Stimulated activated CD8-positive, alpha-beta memory T cell treated with anti-CD3 and anti-CD28 coated beads, Interleukin-4, amount 100 ng/mL, for 24 hours (primary cell): Measurements from ENCODE around the gene ZNF214.

ENCODE experiments used
- DNase-seq: peaks from one replicate; pipeline ENCODE4 v3.0.0-alpha.2; 2020; ENCODE audit warnings: low read depth

Gene ZNF214

DNA sequence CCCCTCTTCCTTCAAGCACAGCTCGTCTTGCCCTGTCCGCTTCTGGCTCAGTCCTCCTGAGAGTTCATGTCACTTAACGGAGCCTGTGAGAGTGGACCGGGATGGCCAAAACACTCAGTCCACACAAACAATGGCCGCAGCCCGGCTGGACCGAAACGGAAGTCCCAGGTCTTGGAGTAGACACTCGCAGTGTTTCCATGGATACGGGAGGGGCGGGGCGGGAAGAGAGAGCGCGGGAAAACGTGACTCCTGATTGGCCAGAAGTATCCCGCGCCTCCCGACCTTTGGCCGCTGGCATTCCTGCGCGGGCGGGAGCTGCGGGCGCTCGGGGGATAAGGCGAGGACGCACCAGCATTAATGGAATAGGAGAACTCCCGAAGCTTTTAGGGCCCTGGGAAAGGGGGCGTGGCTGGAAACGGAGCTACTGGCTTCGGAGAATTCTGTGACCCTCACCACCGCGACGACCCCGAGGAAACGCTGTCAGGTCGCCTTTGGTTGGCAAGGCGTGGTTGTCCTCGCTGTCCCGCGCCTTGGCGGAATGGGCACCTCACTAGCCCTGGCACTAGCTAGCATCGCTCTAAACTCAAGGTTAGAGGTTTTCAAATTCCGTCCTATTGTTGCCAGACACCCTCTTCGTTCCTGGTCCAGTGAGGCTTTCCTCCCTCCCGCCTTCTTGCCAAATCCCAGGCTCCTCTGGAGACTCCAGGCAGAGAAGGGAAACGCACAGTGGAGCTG lies at the start of gene ZNF214, which contains the start of gene NLRP14:
ZNF214 (minus strand) TSS at position 164 of the 735 bp plus-strand sequence. CDS start 17,511 bp downstream, outside the sequence.
NLRP14 (plus strand) TSS at position 297 of the 735 bp plus-strand sequence. CDS start 18,108 bp downstream, outside the sequence.
- DNase-seq, result no peak

DNA sequence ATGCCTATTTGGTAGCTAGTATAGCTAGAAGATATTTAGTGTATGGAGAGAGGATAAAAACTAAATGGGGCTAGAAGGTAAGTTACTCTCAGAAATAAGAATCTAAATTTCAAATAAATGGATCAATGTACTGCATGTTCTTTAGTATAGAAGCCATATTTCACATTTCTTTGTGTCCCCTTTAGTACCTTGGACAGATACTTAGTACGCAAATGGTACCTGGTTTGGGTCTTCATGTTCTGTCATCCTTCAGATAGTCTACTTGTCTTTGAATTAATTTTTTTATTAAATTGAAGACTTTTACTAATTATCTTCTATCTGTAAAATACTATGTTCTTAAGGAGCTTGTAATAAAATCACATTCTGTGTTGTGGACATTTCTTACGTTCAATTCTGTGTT lies 42.4 kb upstream of the ZNF214 start:
- no peak for DNase-seq

DNA sequence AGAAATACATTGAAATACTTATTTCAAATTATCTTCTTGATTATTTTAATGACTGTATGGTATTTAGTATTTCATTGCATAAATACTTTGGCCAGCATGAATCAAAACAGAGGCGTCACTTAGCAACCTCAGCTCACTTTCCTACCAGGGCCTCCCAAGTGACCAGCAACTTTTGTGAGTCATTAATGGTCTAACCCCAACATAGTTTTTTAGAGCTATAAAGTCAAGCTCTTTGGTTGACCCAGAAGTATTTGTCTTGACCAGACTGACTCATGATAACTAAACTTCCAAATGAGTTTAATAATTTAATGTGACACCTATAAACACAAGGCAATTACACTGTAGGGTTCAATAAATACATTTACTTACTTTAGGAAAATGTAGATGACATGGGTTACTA lies 40.7 kb upstream of the ZNF214 start:
- no peak for DNase-seq

DNA sequence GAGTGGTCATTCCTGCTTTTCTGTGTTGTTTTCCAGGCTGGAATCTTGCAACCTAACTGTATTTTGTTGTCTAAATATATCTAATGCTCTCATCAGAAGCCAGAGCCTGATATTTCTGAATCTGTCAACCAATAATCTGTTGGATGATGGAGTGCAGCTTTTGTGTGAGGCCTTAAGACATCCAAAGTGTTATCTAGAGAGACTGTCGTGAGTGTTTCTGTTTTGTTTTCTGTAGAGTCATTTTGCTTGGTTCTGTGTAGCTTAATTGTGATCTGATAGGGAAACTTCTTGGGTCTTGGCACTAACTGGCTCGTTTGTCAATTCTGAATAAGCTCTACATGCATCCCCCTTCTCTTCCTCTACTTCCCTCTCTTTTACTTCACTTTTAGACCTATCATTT lies 37.5 kb upstream of the ZNF214 start:
- DNase-seq, result no peak

DNA sequence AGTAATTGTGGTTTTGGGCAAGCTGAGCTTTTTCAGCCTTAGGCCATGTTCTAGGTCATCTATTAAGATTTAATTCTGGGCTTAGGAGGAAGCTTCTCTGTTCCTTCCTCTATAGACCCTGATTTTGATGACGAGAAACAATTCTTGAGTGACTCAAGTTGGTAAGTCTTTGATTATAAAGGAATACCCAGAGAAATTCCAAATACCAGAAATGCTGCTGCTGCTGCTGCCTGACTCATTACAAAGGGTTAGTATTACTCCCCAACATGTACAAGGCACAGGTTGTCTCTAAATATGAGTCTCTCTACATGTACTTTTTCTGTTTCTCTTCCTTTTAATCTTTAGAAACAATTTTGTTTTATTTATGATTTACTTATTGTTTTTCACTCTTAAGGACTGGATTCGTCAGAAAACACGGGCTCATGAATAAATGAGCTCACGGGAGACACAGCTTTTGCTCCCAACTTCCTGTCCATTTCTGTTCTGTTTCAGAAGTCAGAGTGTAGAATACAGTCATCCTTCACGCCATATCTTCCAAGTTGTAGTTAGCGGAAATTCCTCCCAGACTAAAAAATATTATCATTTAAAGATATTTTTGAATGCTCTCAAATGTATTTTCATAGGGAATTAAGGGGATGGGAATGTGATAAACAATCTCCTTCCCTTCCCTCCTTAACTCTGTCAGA lies 36.8 kb upstream of the ZNF214 start:
- DNase-seq, result no peak

DNA sequence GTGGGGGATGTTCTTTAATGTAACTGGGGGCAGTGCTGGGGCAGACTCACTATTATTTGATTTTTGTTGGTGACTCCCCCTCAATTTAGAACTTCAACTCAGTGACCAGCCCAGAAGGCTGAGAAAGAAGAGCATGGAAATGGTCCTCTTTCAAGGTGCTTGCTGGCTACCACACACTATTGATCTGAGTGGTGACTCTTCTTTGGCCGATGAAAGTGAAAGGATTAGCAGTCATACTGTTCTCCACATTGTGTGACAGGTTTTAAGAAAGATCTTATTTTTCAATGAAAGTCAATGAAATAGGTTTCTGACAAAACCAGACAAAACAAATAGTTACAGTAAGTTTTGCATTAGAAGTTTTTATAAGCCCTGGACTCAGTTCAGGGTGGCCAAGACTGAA lies 30.0 kb upstream of the ZNF214 start:
- no peak for DNase-seq

DNA sequence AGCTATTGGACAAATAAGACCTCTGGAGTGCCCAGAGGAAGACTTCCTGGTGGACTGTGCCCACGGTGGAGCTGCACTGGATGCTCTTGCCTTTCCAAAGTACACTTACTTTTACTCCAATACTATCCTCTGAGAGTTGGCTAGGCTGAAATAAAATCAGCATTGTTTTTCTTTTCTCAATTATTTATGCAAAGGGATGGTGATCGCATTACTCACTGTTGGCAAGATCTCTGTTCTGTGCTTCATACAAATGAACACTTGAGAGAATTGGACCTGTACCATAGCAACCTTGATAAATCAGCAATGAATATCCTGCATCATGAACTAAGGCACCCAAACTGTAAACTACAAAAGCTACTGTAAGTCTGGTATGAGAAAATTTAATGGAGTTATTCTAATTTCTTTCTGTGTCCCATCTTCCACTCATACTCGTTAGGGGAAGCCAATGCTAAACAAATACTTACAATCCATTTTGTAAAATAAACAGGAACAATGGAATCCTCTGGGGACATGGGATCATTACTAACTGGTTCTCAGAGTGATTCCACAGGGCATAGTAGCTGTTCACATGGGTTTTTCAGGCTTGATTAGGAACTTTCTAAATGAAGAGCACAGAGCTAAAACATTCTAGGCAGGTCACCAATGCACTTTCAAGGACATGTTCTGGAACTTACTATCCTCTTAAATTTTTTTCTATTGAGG lies 26.5 kb upstream of the ZNF214 start:
- no peak for DNase-seq

DNA sequence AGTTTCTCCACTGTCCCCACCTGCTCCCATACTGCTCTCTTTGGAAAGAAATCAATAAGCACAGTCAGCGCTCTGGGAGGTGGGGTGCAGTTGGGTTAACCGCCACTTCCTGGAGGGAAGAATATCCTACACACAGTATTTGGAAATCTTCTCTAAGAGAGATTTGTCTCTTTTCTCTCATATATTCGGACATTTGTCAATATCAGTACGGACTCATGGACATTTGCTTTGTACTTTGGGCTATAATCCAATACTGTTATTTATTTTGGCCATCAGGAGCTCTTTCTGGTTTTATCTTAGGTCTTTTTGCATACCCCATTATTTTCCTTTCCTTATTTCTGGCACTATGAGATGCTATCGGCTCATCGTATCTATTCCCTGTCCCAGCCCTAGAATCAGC lies 13.9 kb upstream of the ZNF214 start:
- no peak for DNase-seq

DNA sequence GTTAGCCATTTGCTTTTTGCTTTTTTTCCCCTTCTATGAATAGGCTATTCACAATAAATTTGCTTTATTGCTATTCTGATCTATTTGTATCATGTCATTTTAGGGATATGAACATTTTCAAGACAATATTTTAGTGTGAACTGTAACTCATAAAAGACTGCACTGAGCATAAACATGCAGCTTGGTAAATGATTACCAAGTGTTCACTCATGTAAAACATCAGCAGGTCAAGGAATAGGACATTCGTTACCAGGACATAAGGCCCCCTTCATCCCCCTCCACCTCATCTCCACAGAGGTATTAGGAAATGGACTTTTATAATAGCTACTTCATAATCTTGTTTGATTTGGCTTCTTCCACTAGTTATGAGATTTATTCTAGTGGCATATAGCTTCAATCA lies 12.5 kb upstream of the ZNF214 start:
- no peak for DNase-seq

DNA sequence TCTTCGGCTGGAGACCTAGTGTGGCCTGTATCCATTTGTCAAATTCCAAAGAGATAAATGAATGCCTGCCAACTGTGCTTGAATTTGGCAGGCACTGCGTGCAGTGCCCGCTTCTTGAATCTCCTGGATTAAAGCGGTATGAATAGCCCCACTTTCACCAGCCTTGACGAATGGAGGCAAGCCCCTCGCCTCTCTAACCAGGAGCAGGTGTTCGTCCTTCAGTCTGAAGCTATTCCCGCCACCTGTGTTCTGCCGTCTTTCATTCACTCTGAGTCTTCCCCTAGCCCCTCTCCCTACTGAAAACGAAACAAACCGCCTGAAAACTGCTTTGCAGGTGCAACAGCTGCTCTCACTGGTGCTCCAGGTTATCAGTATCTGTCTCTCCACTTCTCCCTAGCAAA lies 11.3 kb upstream of the ZNF214 start:
- DNase-seq, result no peak

DNA sequence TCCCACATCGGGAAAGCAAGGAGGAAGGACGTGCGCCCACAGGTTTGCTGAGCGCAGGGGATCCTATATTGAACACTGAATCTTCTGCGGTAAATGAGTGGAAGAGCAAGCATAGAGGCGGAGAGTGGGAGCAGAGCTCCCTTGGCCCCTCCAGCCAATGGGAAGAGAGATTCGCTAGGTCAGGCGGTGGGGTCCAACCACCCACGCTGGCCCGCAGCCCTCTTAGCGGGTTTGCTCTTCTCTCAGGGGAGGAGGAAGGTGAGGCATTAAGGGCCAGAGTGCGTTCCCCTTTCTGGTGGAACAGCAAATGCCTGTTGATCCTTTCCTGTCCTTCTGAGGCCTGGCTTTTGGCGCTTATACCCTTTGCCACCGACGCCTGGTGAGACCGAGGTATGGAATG lies 10.7 kb upstream of the ZNF214 start:
- DNase-seq, result no peak

DNA sequence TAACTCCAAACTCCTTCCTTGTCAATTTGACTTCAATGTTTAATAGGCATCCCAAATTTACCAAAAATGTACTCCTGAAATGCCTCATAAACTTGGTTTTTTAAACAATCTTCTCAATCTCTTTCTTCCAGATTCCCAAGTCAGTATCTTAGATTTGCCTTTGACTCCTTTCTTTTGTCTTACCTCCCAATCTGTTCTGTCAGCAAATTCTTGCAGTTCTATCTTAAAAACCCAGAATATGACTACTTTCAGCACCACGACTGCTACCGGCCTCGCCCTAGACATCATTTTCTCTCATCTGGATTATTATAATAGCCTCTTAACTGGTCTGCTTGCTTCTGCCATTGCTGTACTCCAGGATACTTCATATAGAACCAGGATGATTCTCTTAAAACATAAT lies 8.0 kb upstream of the ZNF214 start:
- no peak for DNase-seq

DNA sequence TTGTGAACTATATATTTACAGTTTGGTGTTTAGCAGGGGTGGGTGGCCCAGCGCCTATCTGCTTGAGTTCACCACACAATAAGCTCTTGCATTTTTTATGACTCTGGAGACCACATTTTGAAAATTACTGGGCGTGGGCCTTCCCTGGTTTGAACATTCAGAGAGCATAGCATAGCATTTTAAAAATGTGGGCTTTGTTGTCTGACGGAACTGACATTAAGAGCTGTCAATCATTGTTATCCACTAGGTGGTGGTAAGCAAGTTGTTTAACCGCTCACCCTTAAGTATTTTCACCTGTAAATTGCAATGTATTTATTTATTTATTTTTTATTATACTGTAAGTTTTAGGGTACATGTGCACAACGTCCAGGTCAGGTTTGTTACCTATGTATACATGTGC lies 1.2 kb upstream of the ZNF214 start:
- DNase-seq, result no peak

DNA sequence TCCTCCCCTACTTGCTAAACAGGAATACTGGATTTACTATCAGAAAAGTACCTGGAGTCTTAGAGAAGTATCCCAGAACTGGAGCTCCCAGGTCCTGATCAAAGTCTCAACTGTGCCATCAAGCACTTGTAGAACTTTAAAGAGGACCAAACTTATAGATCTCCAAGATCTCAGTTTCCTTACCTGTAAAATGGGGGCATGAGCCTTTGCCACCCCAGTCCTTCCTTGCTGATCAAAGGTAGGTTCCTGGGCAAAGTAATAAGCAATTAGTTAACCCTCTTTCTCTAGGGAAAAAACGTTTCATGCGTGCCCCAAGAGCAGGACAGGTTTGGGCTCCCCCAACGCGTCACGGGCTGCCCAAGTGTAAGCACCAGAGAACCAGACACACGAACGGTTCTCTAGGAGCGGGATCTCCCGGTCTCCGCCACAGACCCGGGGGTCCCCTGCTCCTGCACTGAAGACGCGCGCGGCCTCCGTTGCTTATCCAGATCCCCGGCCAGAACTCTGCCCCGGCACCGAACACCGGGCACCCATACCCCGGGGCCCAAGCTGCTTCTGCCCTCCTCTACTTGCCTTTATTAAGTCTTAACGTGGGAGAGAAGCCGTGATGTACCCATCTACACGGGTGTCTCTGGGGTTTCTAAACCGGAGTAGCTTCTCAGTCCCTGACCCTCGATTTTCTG lies 505 bp downstream of the ZNF214 start:
- DNase-seq, result no peak

DNA sequence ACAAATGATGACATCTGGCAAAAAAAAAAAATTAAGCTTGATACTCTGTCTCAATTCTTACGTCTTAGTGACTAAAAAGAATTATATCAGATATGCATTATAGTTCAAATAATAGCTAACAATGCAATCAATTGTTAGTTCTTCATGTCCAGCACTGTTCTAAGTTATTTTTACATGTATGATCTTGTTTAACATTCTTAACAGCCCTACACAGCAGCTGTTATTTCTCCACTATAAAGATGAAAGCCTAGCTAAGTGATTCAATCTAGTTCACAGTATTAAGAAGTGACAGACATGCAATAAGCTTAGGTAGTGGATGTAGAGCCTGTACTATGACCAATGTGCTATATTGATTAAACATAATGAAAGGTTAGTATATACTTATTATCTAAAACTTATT lies 4.1 kb downstream of the ZNF214 start:
- no peak for DNase-seq

DNA sequence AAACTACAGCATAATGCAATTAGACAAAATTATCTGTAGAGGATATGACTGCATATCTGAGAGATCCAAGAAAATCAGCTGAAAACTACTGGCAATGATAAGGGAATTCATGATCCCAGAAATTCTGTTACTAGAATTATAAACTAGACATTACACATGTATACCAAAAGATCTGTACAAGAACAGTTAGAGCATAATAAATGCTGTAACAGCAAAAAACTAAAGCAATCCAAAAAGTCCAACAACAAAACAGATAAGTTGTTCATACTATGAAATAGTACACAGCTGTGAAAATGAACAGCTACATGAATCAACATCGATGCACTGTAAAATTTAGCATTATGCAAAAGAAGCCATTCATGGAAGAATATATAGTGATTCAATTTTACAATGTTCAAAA lies 6.0 kb downstream of the ZNF214 start:
- no peak for DNase-seq

DNA sequence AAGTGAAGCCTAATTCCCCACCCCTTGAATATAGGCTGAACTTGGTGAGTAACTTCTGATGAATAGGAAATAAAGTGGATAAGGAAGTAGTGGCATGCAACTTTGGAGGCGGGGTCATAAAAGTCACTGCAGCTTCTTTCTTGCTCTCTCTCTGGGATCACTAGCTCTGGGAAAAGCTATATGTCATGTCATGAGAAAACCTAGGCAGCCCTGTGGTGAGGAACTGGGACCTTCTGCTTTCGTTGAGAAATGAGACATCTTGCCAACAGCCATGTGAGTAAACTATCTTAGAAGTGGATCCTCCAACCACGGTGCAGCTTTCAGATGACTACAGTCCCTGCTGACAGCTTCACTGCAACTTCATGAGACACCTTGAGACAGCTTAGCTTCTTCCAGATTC lies 15.7 kb downstream of the ZNF214 start:
- DNase-seq, result no peak

DNA sequence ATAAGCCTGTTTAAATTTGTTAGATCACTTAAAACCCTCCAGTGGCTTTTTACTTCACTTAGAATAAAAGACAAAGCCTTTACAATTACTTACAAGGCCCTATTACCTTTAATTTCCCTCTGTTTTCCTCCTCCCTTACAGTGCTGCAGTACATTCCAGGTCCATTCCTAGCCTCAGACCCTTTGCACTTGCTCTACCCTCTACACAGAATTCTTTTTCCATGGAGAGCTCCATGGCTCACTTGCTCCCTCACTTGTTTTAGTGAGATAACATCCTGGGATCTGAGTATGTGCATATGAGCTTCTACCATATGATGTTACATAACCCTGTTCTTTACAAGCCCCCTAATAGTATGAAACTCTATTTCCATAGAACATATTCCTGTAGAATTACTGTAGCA lies 24.4 kb downstream of the ZNF214 start:
- DNase-seq, result no peak

DNA sequence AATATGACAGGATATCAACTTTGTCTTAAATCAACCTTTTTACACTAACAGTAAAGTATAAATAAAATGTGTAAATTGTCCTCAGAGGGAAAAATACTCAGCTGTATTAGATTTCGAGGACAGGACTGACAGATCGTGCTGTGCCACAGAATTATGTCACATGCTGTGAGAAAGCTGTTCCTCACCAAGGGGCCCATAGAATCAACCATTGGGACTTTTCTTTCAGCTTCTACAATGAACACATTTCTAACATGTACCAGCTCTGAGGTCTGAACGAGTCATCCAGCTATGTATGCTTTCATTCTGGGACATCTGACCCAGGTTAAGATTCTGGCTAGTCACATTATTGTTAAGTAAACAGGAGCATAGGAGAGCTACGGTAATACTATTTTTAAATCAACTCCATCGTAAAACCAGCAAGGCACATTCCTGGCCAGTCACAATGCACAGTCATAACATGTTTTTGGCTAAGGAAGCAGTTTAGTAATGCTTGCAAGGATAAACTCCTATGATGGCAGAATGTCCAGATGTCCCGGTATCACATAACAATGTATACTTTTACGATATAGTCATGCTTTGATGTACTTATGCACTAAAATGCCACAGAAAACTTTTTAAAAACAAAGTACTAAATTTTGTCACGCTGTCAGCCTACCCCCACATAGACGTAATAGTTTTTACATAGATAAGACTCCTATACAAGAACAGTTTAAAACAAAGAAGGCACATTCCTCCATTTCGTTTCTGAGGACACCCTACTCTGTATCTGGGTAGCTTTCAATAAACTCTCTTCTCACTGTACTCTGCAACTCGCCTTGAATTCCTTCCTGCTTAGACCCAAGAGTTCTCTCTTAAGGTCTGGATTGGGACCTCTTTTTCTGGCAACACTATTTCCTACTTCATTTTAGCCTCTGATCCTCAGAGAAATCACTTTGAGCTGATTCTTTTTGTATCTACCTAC lies 27.4 kb downstream of the ZNF214 start:
- DNase-seq, result no peak

DNA sequence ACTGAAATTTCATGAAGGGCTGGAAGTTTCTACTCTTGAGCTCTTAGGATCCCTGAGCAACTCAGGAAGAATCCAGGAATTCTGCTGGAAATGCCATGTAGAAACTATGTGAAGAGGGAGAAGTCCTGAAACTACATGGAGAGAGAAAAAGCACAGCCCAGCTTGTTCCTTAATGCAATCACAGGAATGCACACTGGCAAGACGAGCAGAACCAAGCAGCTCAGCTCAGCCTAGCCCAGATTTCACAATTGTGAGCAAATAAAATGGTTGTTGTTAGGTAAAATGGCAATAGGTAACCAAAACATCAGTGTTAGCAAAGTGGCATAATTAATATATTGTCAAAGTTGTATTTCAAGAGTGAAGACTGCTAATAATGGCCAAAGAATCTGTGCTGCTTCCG lies 28.1 kb downstream of the ZNF214 start:
- DNase-seq, result no peak

DNA sequence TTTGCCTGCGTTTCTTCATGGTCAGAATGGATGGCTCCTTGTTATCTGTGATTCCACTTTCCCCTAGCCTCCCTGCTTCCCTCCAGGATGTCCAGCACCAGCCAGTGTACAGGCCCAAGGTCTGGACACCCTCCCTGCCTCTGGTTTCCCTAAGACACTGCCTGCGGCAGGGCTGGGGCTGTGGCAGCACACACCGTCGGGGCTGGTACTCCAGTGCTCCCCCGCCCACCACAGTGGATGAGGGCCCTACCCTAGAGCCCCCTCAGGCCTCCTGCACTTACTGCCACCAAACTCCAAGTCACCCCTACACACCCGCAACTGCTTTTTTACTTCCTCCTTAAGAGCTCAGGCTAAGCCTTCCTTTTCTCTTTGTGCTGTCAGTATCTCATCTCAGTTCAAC lies 28.9 kb downstream of the ZNF214 start:
- DNase-seq, result no peak
